Sigmoid colon (tissue), 3 donors: ENCODE measurements around the gene C10orf120.

Source experiments
- CTCF ChIP-seq, 4 experiments: fragments of 450-650 bp in 3 of 4; fragments of 200-600 bp in 1 of 4; IDR thresholded peaks; one replicate each; pipeline ENCODE4 v1.5.1; 2016 to 2019; ENCODE audit warnings: antibody characterized with exemption in 4 of 4, mild to moderate bottlenecking in 3 of 4, moderate library complexity in 2 of 4
- POLR2A ChIP-seq, 2 donors: fragments of 450-650 bp; IDR thresholded peaks; one replicate each; pipeline ENCODE4 v1.6.1; 2016; ENCODE audit warnings: antibody characterized with exemption in 2 of 2, mild to moderate bottlenecking in 2 of 2, moderate library complexity in 2 of 2

GRCh38 chr10:122656741-122657140 is 42.9 kb downstream of the C10orf120 start:
- TF ChIP-seq CTCF (IDR thresholded peaks at IDR 0.05), result no peak
- TF ChIP-seq POLR2A (IDR thresholded peaks at IDR 0.05), result no peak
